ENCODE results near the gene ADAMTSL3. TPM values are rescaled to one million over a fixed set of nuclear protein-coding genes. Genes with fewer than 3 reads are reported as not detected.

ADAMTSL3 gene
- total RNA-seq, 4 donors from 2014 or later, result 3.1 to 48.2 (median 24.6) TPM

- intact Hi-C loops (cut with DNase I; ENCODE audit: low total_unique reads), result no loop called here
- Histone ChIP-seq H3K36me3 (no peaks in the 10 kb centered on the region), H3K4me1 (no peaks in the 10 kb centered on the region), H3K27ac (no peak overlapping the region), H3K27me3 (no peaks in the 10 kb centered on the region), H3K4me3 (no peak overlapping the region), H3K9me3 (no peaks in the 10 kb centered on the region)
- no peak for DNase-seq
- TF ChIP-seq POLR2A (IDR thresholded peaks at IDR 0.05) (no peak), CTCF (IDR thresholded peaks at IDR 0.05) (no peak)
Measured at GRCh38 chr15:83766339-83766738, 112.4 kb downstream of the ADAMTSL3 start.

GRCh38 chr15:83767741-83768140 lies 113.8 kb downstream of the ADAMTSL3 start:
- Histone ChIP-seq H3K27me3 (no peaks in the 10 kb centered on the region), H3K9me3 (no peaks in the 10 kb centered on the region), H3K4me1 (no peaks in the 10 kb centered on the region), H3K27ac (no peak overlapping the region), H3K4me3 (no peak overlapping the region), H3K36me3 (no peaks in the 10 kb centered on the region)
- intact Hi-C loops (cut with DNase I; ENCODE audit: low total_unique reads), result no loop called here
- TF ChIP-seq POLR2A (IDR thresholded peaks at IDR 0.05), result no peak
- no peak for TF ChIP-seq CTCF (IDR thresholded peaks at IDR 0.05)
- DNase-seq, result no peak

- H3K4me3 ChIP-seq, result no peak overlapping the region
- no peaks in the 10 kb centered on the region for H3K4me1 ChIP-seq
- no peak for TF ChIP-seq POLR2A (IDR thresholded peaks at IDR 0.05)
- TF ChIP-seq CTCF (IDR thresholded peaks at IDR 0.05), result no peak
- H3K36me3 ChIP-seq, result no peaks in the 10 kb centered on the region
- no peaks in the 10 kb centered on the region for H3K9me3 ChIP-seq
- H3K27ac ChIP-seq, result no peak overlapping the region
- no peak for DNase-seq
- H3K27me3 ChIP-seq, result no peaks in the 10 kb centered on the region
- intact Hi-C loops (cut with DNase I; ENCODE audit: low total_unique reads), result no loop called here
Measured at GRCh38 chr15:83769411-83769999, 115.6 kb downstream of the ADAMTSL3 start.

- no peaks in the 10 kb centered on the region for H3K9me3 ChIP-seq
- DNase-seq, result no peak
- intact Hi-C loops (cut with DNase I; ENCODE audit: low total_unique reads), result no loop called here
- no peak overlapping the region for H3K4me3 ChIP-seq
- H3K4me1 ChIP-seq, result no peaks in the 10 kb centered on the region
- H3K27me3 ChIP-seq, result no peaks in the 10 kb centered on the region
- no peak overlapping the region for H3K27ac ChIP-seq
- TF ChIP-seq POLR2A (IDR thresholded peaks at IDR 0.05) (no peak), CTCF (IDR thresholded peaks at IDR 0.05) (no peak)
- no peaks in the 10 kb centered on the region for H3K36me3 ChIP-seq
Measured at GRCh38 chr15:83775738-83776137, 121.8 kb downstream of the ADAMTSL3 start.

- no peak overlapping the region for H3K27ac ChIP-seq
- DNase-seq, result no peak
- intact Hi-C loops (cut with DNase I; ENCODE audit: low total_unique reads), result no loop called here
- no peaks in the 10 kb centered on the region for H3K4me1 ChIP-seq
- H3K36me3 ChIP-seq, result no peaks in the 10 kb centered on the region
- no peak overlapping the region for H3K4me3 ChIP-seq
- H3K9me3 ChIP-seq, result no peaks in the 10 kb centered on the region
- H3K27me3 ChIP-seq, result no peaks in the 10 kb centered on the region
- TF ChIP-seq CTCF (IDR thresholded peaks at IDR 0.05), result no peak
- TF ChIP-seq POLR2A (IDR thresholded peaks at IDR 0.05), result no peak
Measured at GRCh38 chr15:83776986-83777385, 123.1 kb downstream of the ADAMTSL3 start.
